NCI-H748 treated with DMSO at 0.1 percent for 48 hours (cell line): Measurements from ENCODE around the gene RIMBP2.

Experiments used
- DNase-seq: peaks from one replicate; lab custom pipeline; 2025; lab: John Stamatoyannopoulos, UW

Gene RIMBP2

GRCh38 chr12:130501821-130502220 is 214.3 kb downstream of the RIMBP2 start:
- DNase-seq: no peak

DNA sequence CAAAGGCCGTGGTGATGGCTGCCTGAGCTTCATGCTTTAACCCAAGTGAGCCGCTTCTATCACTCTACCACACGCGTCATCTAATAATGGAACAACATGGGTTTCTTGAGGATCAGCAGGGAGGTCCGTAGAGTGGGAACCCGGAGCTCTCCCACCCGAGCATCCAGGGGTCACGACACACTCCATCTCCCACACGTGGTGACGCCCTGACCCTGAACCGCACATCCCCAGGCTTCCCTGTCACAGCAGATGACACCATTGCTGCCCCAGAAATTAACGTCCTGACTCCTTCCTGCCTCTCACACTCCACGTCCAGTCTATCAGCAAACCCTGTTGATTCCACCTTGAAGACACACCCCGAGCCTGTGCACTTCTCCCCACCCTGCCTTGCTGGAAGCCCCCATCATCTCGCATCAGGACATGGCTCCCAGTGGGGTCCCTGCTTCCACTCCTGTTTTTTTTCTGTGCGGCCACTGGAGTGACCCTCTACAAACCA is 215.2 kb downstream of the RIMBP2 start:
- no peak for DNase-seq

- DNase-seq: no peak
Measured at GRCh38 chr12:130499474-130499873, 216.6 kb downstream of the RIMBP2 start.

DNA sequence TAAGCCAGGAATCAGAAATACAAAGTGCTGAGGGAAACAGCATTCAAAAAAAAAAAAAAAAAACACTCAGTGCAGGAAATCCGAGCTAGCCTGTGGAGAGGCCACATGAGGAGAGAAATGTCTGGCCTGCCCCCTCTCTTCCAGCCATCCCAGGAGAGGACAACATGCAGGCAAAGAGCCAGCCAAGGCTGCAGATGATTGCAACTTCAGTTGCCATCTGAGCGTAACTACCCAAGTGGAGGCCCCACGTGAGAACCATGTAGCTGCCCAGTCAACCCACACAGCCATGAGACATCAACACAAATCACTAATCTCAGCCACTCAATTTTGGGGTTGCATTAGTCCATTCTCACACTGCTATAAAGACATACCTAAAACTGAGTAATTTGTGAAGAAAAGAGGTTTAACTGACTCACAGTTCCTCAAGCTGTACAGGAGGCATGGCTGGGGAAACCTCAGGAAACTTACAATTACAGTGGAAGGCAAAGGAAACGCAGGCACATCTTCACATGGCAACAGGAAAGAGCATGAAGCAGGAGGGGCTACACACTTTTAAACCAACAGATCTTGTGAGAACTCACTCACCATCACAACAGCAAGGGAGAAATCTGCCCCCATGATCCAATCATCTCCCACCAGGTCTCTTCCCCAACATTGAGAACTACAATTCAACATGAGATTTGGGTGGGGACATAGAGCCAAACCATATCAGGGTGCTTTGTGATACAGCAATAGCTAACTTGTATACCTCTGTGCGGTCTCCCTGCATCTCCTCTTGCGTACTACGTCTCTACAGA is 217.3 kb downstream of the RIMBP2 start:
- no peak for DNase-seq

DNA sequence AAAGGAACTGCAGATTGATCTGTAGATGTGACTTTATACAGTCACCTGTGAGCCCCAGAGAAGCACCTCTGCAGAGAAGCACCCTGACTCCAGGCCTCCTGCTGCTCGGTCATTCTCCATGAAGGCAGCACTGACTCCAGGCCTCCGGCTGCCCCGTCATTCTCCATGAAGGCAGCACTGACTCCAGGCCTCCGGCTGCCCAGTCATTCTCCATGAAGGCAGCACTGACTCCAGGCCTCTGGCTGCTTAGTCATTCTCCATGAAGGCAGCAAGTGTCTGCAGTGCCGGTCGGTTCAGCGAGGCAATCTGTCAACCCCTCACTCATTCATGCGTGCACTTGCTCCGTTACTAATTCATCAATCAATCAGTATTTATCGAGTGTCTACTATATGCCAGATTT is 218.1 kb downstream of the RIMBP2 start:
- DNase-seq: no peak

GRCh38 chr12:130497321-130497720 is 218.8 kb downstream of the RIMBP2 start:
- DNase-seq: no peak

DNA sequence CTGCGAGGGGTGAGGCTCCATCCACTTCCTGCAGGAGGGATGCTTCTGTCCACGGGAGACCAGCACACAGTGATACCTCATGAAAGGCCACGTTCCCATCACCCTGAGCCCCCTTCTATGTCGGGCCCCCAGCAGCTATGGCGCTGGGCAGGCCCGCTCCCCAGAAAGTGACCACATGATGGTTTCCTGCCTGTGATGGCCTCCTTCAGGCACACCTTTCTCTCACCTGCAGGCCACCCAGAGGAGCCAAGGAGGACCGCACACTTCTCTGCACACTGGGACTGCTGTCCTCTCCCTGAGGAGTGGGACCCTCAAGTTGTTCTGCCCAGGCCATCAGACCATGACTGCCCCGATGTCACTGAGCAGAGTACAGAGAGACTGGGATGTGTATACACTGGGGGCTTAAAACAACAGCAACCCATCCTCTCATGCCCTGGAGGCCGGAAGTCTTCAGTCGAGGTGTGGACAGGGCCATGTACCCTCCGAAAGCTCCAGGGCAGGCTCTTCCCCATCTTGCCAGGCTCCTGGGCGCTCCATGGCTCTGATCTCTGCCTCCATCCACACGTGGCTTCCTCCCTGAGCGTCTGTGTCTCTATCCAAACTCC is 219.5 kb downstream of the RIMBP2 start:
- DNase-seq: no peak

DNA sequence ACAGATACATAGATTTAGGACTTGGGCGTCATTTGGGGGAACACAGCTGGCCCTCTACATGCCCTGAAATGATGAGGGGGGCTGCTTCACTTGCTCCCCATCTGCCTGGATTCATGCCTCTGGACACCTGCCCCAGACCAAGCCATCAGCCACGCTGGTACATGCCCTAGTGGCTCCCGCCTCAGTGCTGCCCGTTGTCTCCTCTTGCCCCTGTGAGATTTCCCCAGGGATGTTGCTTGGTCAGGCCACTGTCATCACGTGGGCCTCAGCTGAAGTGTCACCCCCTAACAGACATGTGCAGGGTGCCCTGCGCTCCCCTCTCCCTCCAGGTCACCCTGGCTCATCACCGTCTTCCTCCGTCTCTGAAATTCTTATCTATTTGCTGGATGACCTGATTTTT is 220.9 kb downstream of the RIMBP2 start:
- DNase-seq: no peak

GRCh38 chr12:130494736-130495135 is 221.4 kb downstream of the RIMBP2 start:
- no peak for DNase-seq

GRCh38 chr12:130493951-130494350 is 222.1 kb downstream of the RIMBP2 start:
- DNase-seq: no peak

GRCh38 chr12:130491421-130492357 is 224.4 kb downstream of the RIMBP2 start:
- no peak for DNase-seq

- no peak for DNase-seq
Measured at GRCh38 chr12:130490674-130491073, 225.4 kb downstream of the RIMBP2 start.

DNA sequence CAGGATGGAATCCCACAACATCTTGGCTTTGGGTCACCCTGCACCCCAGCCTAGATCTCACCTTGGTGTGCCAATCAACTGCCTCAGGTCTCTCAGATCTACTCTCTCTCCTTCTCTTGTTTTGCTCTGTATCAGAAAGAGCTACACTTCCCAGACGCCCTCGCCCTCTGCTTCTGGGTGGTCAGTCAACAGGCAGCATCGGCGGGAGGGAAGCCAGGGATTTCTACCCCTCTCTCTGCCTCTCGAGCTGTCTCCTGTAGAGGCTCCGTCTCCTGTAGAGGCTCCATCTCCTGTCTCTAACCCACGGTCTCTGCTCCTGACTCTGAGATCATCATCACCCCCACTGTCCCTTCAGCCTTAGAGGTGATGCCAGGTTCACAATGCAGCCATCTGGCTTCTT is 226.8 kb downstream of the RIMBP2 start:
- no peak for DNase-seq

DNA sequence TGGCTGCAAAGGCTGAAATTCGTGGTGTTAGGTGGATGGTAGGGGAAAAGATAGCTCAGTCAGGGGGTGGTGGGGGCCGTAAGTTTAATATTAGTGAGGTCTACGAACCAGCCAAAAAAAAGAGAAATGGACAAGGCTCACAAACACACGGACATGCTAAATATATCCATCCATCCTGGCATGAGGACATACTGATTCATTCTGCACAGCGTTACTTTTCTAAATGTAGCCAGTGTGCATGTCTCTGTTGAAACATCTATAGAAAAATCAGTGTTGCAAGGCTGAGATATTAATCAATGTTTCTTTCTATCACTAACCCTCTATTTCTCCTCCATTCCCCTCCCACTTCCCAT is 227.8 kb downstream of the RIMBP2 start:
- no peak for DNase-seq

DNA sequence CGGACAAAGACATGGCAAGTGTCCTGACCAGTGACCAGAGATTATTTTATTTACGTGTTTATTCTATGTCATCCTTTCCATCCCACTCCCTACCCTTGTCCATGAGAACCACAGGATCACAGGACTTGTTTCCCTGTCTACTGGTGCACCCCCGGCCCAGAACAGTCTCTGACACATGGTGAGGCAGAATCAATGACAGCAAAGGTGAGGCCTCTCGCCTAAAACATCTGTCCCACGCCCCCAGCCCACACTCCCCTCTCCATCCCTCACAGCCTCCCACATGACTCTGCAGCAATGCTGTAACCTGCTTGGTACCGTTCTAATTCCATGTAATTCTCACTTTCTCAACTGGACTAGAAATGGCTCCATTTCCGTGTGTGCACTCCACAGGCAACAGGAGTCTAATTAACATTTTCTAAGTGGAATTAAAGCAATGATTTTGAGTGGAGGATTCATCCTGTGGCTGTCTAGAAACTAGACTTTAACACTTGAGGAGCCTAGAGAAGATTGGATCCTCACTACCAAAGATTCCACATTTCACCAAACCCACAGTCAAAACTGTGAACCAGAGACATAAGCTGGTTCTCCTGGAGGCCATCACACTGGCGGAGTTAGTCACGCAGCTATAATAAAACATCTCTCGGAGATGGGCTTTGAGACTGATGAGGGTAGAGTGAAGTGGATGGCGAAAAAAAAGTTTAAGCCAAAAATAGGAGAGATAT is 228.3 kb downstream of the RIMBP2 start:
- no peak for DNase-seq

GRCh38 chr12:130486891-130487416 is 229.1 kb downstream of the RIMBP2 start:
- no peak for DNase-seq

GRCh38 chr12:130486146-130486435 is 230.0 kb downstream of the RIMBP2 start:
- DNase-seq: no peak

DNA sequence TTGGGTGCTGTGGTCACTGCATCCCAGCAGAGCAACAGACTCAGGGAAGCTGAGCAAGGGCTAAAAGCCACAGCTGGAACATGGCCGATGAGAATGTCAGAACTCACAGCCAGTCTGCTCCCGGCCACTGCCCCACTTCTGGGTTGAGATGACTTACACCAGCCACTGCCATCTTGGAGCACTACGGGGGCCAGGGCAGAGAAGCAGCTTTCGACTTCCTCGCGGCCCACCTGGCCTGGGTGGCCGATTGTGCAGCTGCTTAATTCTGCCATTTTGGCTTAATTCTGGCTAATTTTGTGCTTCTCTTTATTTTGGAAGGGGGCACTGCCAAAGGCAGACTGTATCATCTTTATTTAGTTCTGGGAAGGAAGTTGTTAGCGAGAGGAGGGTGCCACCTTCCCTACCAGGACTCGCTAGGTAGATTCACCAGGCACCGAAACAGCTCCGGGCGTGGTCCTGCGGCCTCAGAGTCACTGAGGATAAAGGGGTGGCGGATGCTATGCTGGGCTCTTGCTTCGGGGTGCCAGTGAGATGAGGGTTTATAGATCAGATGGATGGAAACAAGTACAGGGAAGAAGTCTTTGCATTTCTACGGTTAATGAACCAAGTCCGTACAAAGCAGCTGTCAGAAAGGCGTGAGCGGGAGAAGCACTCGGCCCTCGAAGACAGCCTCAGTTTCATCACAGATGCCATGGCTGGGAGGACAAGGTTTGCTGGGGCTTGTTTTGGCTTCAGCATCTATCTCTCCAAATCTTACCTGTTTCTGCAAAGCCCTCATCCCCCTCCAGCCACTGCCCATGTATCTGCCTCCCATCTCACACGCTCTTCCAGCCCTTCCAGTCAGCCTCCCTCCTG is 230.6 kb downstream of the RIMBP2 start:
- DNase-seq: no peak

- no peak for DNase-seq
Measured at GRCh38 chr12:130484221-130484620, 231.9 kb downstream of the RIMBP2 start.

- no peak for DNase-seq
Measured at GRCh38 chr12:130483616-130484180, 232.4 kb downstream of the RIMBP2 start.

DNA sequence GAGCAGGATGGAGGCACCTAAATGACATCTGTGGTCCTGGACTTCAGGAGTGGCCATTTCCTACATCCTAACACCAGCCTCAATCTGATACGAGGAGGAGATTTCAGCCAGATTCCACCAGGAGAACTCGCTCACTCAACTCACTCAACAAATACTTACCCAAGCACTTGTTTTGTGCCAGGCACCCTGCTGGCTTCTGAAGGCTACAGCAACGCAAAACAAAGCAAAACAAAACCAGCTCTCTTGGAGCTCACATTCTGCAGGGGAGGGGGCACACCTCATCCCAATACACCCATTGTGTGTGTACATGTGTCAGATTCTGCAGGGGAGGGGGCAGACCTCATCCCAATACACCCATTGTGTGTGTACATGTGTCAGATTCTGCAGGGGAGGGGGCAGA is 233.7 kb downstream of the RIMBP2 start:
- no peak for DNase-seq
